ENCODE data around the gene SPATS2L.

SPATS2L gene

GRCh38 chr2:200364620-200365019, 58.1 kb downstream of the SPATS2L start:
- H3K4me3 ChIP-seq (ENCODE audit: low read depth, low read length) = no peak overlapping the region
- ChIA-PET CTCF (no interaction called here), POLR2A (no interaction called here)
- no peaks in the 10 kb centered on the region for H3K9me3 ChIP-seq (ENCODE audit: control insufficient read depth, insufficient read depth, low read depth, low read length)
- no peaks in the 10 kb centered on the region for H3K36me3 ChIP-seq (ENCODE audit: control insufficient read depth in 2 of 2, insufficient read depth in 1 of 2, low read length in 2 of 2)
- 0 out of 2 replicates have a peak, but pooled peaks cover 3% of the 10 kb centered on the region for H3K4me1 ChIP-seq (ENCODE audit: control insufficient read depth, insufficient read depth, low read length)
- TF ChIP-seq ZBTB11 (tag by site-specific recombination; conservative IDR thresholded peaks at IDR 0.05; ENCODE audit: low read depth) (no peak), ZNF623 (tag by site-specific recombination; IDR thresholded peaks at IDR 0.05) (no peak), KLF16 (tag by site-specific recombination; IDR thresholded peaks at IDR 0.05) (no peak)
- no peak overlapping the region for H3K27ac ChIP-seq (ENCODE audit: extremely low read depth, low read depth, low read length)

GRCh38 chr2:200365209-200365608, 58.7 kb downstream of the SPATS2L start:
- Histone ChIP-seq H3K27ac (ENCODE audit: extremely low read depth, low read depth, low read length) (no peak overlapping the region), H3K4me3 (ENCODE audit: low read depth, low read length) (no peak overlapping the region), H3K9me3 (ENCODE audit: control insufficient read depth, insufficient read depth, low read depth, low read length) (no peaks in the 10 kb centered on the region), H3K36me3 (ENCODE audit: control insufficient read depth in 2 of 2, insufficient read depth in 1 of 2, low read length in 2 of 2) (no peaks in the 10 kb centered on the region), H3K4me1 (ENCODE audit: control insufficient read depth, insufficient read depth, low read length) (0 out of 2 replicates have a peak, but pooled peaks cover 3% of the 10 kb centered on the region)
- ChIA-PET CTCF (interaction anchor here (0.6 kb wide), 1 partner anchor 54 kb away, joined by 4 read pairs; no protein-coding TSS in a partner anchor), POLR2A (no interaction called here)
- TF ChIP-seq ZBTB11 (tag by site-specific recombination; conservative IDR thresholded peaks at IDR 0.05; ENCODE audit: low read depth) (no peak), ZNF670 (tag by site-specific recombination; IDR thresholded peaks at IDR 0.05; ENCODE audit: low read depth) (no peak), KLF16 (tag by site-specific recombination; IDR thresholded peaks at IDR 0.05) (no peak), ZNF768 (tag by site-specific recombination; IDR thresholded peaks at IDR 0.05) (no peak), ZNF654 (tag by site-specific recombination; IDR thresholded peaks at IDR 0.05; ENCODE audit: low read depth) (no peak), ZBTB48 (tag by site-specific recombination; IDR thresholded peaks at IDR 0.05) (no peak), ZNF221 (tag by site-specific recombination; IDR thresholded peaks at IDR 0.05; ENCODE audit: borderline replicate concordance) (no peak), GFI1B (tag by site-specific recombination; IDR thresholded peaks at IDR 0.05) (no peak), SCRT2 (tag by site-specific recombination; IDR thresholded peaks at IDR 0.05) (no peak), ZNF830 (tag by site-specific recombination; IDR thresholded peaks at IDR 0.05; ENCODE audit: low read depth) (no peak), ZNF704 (tag by site-specific recombination; IDR thresholded peaks at IDR 0.05) (no peak), ZNF138 (tag by site-specific recombination; IDR thresholded peaks at IDR 0.05; ENCODE audit: borderline replicate concordance) (no peak), ZNF274 (IDR thresholded peaks at IDR 0.05; ENCODE audit: low read length) (no peak), ZNF274 (tag by site-specific recombination; IDR thresholded peaks at IDR 0.05; ENCODE audit: borderline replicate concordance) (no peak), ZNF114 (tag by site-specific recombination; IDR thresholded peaks at IDR 0.05) (no peak), ZNF747 (tag by site-specific recombination; IDR thresholded peaks at IDR 0.05) (no peak)

Measured in HEK293 (cell line).